Measurements from ENCODE around the gene NDUFA13.

DNA sequence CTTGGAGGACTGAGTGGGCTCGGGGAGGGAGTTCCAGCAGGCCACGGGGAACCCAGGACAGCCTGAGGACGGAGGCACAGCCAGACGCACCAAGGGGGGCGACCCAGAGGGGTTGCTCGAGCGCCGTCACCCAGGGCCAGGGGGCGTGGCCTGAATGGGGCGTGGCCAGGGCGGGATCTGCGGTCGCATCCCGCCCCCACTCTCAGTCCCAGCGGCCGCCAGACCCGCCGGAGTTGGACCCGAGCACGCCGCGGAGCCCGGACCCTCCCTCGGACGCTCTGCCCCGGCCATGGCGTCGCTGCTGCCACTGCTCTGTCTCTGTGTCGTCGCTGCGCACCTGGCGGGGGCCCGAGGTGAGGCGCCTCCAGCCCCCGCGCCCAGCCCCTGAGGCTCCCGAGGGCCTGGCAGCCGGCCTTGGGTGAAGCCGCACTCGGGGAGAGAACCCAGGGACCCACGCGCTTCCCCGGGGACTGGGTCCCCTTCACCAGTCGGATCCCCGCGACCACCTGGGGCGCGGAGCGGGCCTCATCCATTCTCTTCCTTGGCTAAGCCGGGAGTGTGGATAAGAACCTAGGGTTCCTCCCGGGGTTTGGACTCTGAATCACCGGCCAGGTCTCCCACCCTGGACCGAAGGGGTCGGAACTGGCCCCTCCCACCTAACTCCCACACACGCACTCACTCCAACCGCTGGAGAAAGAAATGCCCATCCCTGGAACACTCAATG is 22.2 kb downstream of the NDUFA13 start, which contains the start of gene CILP2:
- TF ChIP-seq, protein P1, sequence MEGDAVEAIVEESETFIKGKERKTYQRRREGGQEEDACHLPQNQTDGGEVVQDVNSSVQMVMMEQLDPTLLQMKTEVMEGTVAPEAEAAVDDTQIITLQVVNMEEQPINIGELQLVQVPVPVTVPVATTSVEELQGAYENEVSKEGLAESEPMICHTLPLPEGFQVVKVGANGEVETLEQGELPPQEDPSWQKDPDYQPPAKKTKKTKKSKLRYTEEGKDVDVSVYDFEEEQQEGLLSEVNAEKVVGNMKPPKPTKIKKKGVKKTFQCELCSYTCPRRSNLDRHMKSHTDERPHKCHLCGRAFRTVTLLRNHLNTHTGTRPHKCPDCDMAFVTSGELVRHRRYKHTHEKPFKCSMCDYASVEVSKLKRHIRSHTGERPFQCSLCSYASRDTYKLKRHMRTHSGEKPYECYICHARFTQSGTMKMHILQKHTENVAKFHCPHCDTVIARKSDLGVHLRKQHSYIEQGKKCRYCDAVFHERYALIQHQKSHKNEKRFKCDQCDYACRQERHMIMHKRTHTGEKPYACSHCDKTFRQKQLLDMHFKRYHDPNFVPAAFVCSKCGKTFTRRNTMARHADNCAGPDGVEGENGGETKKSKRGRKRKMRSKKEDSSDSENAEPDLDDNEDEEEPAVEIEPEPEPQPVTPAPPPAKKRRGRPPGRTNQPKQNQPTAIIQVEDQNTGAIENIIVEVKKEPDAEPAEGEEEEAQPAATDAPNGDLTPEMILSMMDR (IDR thresholded peaks at IDR 0.05; ENCODE audit: low read length), result no peak
- TF ChIP-seq EZH2 (optimal IDR thresholded peaks at IDR 0.05; ENCODE audit: low read depth, low read length), result no peak
